HG02763 (cell line): ENCODE measurements around the gene SEC14L1.
"Not testable (repeated sequence)": the region's sequence is repeated elsewhere in the genome, so short reads cannot be mapped to it uniquely, and the experiment has no call there.

Experiments
- ATAC-seq: cut with Tn5 transposase; IDR thresholded peaks from one replicate; pipeline ENCODE4 v1.9.1; 2021; ENCODE audit warnings: mild to moderate bottlenecking, moderate library complexity; ENCODE audit not compliant: unreplicated experiment

SEC14L1 gene

GRCh38 chr17:77115947-77116346, 24.8 kb upstream of the SEC14L1 start:
- ATAC-seq = no peak

GRCh38 chr17:77116371-77116860, 24.4 kb upstream of the SEC14L1 start:
- ATAC-seq = no peak

GRCh38 chr17:77117415-77117814, 23.4 kb upstream of the SEC14L1 start:
- no peak for ATAC-seq

- ATAC-seq = no peak
Measured at GRCh38 chr17:77118251-77118928, 22.4 kb upstream of the SEC14L1 start.

- ATAC-seq = no peak
Measured at GRCh38 chr17:77119668-77120301, 21.0 kb upstream of the SEC14L1 start.

GRCh38 chr17:77120868-77121267, 19.9 kb upstream of the SEC14L1 start:
- ATAC-seq = no peak

GRCh38 chr17:77124192-77124889, 16.4 kb upstream of the SEC14L1 start:
- ATAC-seq = no peak

GRCh38 chr17:77125432-77125901, 15.3 kb upstream of the SEC14L1 start:
- ATAC-seq = no peak

- no peak for ATAC-seq
Measured at GRCh38 chr17:77126519-77126918, 14.2 kb upstream of the SEC14L1 start.

GRCh38 chr17:77127735-77128361, 12.9 kb upstream of the SEC14L1 start:
- no peak for ATAC-seq

GRCh38 chr17:77128896-77129567, 11.7 kb upstream of the SEC14L1 start:
- no peak for ATAC-seq

GRCh38 chr17:77129568-77130301, 11.0 kb upstream of the SEC14L1 start:
- ATAC-seq = no peak

- no peak for ATAC-seq
Measured at GRCh38 chr17:77130525-77130924, 10.2 kb upstream of the SEC14L1 start.

GRCh38 chr17:77131904-77132303, 8.9 kb upstream of the SEC14L1 start:
- no peak for ATAC-seq

- ATAC-seq = no peak
Measured at GRCh38 chr17:77132411-77133086, 8.2 kb upstream of the SEC14L1 start.

GRCh38 chr17:77133087-77133638, 7.6 kb upstream of the SEC14L1 start:
- no peak for ATAC-seq

- ATAC-seq = no peak
Measured at GRCh38 chr17:77136420-77136767, 4.4 kb upstream of the SEC14L1 start.

- ATAC-seq = no peak
Measured at GRCh38 chr17:77137111-77137510, 3.7 kb upstream of the SEC14L1 start.

GRCh38 chr17:77137886-77138285, 2.9 kb upstream of the SEC14L1 start:
- not testable (repeated sequence) for ATAC-seq
